SK-N-SH (cell line): ENCODE data around the gene VCX3B. TPM values are rescaled to one million over a fixed set of nuclear protein-coding genes. Genes with fewer than 3 reads are reported as not detected.
"Not testable (repeated sequence)": the region's sequence is repeated elsewhere in the genome, so short reads cannot be mapped to it uniquely, and the experiment has no call there.

Source experiments
- CTCF ChIA-PET: fragments of 300-600, 350-600 bp; formaldehyde crosslinking; extraction: SDS; loops from one replicate; lab custom pipeline; 2021; lab: Yijun Ruan, JAX
- POLR2A ChIA-PET: fragments of 350-600 bp; sonication (Branson Sonifier 250); formaldehyde crosslinking; extraction: SDS; loops from one replicate; lab custom pipeline; 2020; ENCODE audit warnings: antibody characterized with exemption, inconsistent platforms; lab: Yijun Ruan, JAX
- DNase-seq: peaks from one replicate; pipeline ENCODE4 v3.0.0; 2012
- H2AFZ ChIP-seq: fragments of 200-600 bp; sonication (generic); 2 replicates; pipeline ENCODE4 v1.8.1; 2016; ENCODE audit warnings: antibody characterized with exemption, mild to moderate bottlenecking, low read depth
- H3F3A ChIP-seq: fragments of 200-600 bp; sonication (generic); replicated peaks from 2 replicates; pipeline ENCODE3; 2016; ENCODE audit warnings: antibody characterized with exemption, mild to moderate bottlenecking; ENCODE audit not compliant: insufficient read depth
- H3K27ac ChIP-seq, 2 experiments: fragments of 200-500 bp in 1 of 2; fragments of 200-600 bp in 1 of 2; sonication (Bioruptor generic) in 1 of 2; sonication (generic), shearing (Covaris generic) in 1 of 2; 2 replicates each; pipeline versions ENCODE4 v1.5.1 to v1.6.1; 2014 to 2016; ENCODE audit warnings: low read depth in 2 of 2, inconsistent platforms in 1 of 2, low read length in 1 of 2, mild to moderate bottlenecking in 1 of 2, mixed read lengths in 1 of 2
- H3K27me3 ChIP-seq: fragments of 200-600 bp; sonication (generic), shearing (Covaris generic); 2 replicates; pipeline ENCODE4 v1.6.1; 2016; ENCODE audit warnings: mixed run types; ENCODE audit not compliant: insufficient read depth
- H3K36me3 ChIP-seq, 2 experiments: fragments of 200-500 bp in 1 of 2; fragments of 200-600 bp in 1 of 2; sonication (Bioruptor generic) in 1 of 2; sonication (generic) in 1 of 2; replicated peaks in 1 of 2; 2 replicates each; pipeline versions ENCODE3 to v1.5.1; 2014 to 2016; ENCODE audit warnings: low read length in 1 of 2, mild to moderate bottlenecking in 1 of 2; ENCODE audit not compliant: insufficient read depth in 2 of 2, control insufficient read depth in 1 of 2
- H3K4me1 ChIP-seq, 2 experiments: fragments of 200-500 bp in 1 of 2; fragments of 200-600 bp in 1 of 2; sonication (Bioruptor generic) in 1 of 2; sonication (generic), shearing (Covaris generic) in 1 of 2; 2 replicates each; pipeline versions ENCODE4 v1.5.1 to v1.6.1; 2014 to 2016; ENCODE audit warnings: low read depth in 1 of 2, low read length in 1 of 2, mixed run types in 1 of 2; ENCODE audit not compliant: insufficient read depth in 2 of 2, control insufficient read depth in 1 of 2
- H3K4me2 ChIP-seq: fragments of 200-600 bp; sonication (generic), shearing (Covaris generic); 2 replicates; pipeline ENCODE4 v1.6.1; 2017; ENCODE audit warnings: mixed run types
- H3K4me3 ChIP-seq, 2 experiments: fragments of 200-500 bp in 1 of 2; fragments of 200-600 bp in 1 of 2; sonication (Bioruptor generic) in 1 of 2; sonication (generic), shearing (Covaris generic) in 1 of 2; 2 replicates each; pipeline versions ENCODE4 v1.5.1 to v1.8.1; 2014 to 2016; ENCODE audit warnings: low read depth in 2 of 2, inconsistent platforms in 1 of 2, low read length in 1 of 2, mild to moderate bottlenecking in 1 of 2, mixed read lengths in 1 of 2, moderate library complexity in 1 of 2
- H3K79me2 ChIP-seq: fragments of 200-600 bp; sonication (generic); 2 replicates; pipeline ENCODE4 v1.8.1; 2017; ENCODE audit warnings: mild to moderate bottlenecking; ENCODE audit not compliant: insufficient read depth
- H3K9ac ChIP-seq: fragments of 200-600 bp; sonication (generic); 2 replicates; pipeline ENCODE4 v1.6.1; 2017; ENCODE audit warnings: mixed run types
- H3K9me2 ChIP-seq: fragments of 200-600 bp; sonication (generic); 2 replicates; pipeline ENCODE4 v1.6.1; 2017; ENCODE audit warnings: mixed run types
- H3K9me3 ChIP-seq: fragments of 200-600 bp; sonication (generic); 2 replicates; pipeline ENCODE4 v1.6.1; 2017; ENCODE audit warnings: mixed run types, mild to moderate bottlenecking, moderate library complexity
- H4K20me1 ChIP-seq: fragments of 200-600 bp; sonication (generic); 2 replicates; pipeline ENCODE4 v1.6.1; 2017; ENCODE audit warnings: mild to moderate bottlenecking, mixed run types; ENCODE audit not compliant: insufficient read depth
- CTCF ChIP-seq: fragments of 200-600 bp; sonication (generic); IDR thresholded peaks from 2 replicates; pipeline ENCODE4 v1.6.1; 2017; ENCODE audit warnings: antibody characterized with exemption, mild to moderate bottlenecking, moderate library complexity
- EP300 ChIP-seq, 2 experiments: IDR thresholded peaks; 2 replicates each; pipeline versions ENCODE4 v1.4.0 to v1.6.1; 2012; ENCODE audit warnings: borderline replicate concordance in 1 of 2, low read depth in 1 of 2, low read length in 1 of 2
- FOSL2 ChIP-seq: IDR thresholded peaks from 2 replicates; pipeline ENCODE4 v1.4.0; 2012; ENCODE audit warnings: low read depth, mild to moderate bottlenecking, moderate library complexity, borderline replicate concordance
- FOXJ3 ChIP-seq: sonication (generic); formaldehyde crosslinking; IDR thresholded peaks from 2 replicates; pipeline ENCODE4 v1.5.1; 2020; ENCODE audit warnings: mild to moderate bottlenecking, missing genetic modification reagents
- FOXM1 ChIP-seq: IDR thresholded peaks from 2 replicates; pipeline ENCODE4 v1.4.0; 2012; ENCODE audit warnings: low read depth, mild to moderate bottlenecking
- MAX ChIP-seq: IDR thresholded peaks from 2 replicates; pipeline ENCODE4 v1.4.0; 2012; ENCODE audit warnings: low read depth
- POLR2AphosphoS5 ChIP-seq: IDR thresholded peaks from 2 replicates; pipeline ENCODE4 v1.6.1; 2012; ENCODE audit warnings: low read depth, low read length
- RAD21 ChIP-seq: IDR thresholded peaks from 2 replicates; pipeline ENCODE4 v1.6.1; 2012; ENCODE audit warnings: mild to moderate bottlenecking, low read length
- SMC3 ChIP-seq: IDR thresholded peaks from 2 replicates; pipeline ENCODE4 v1.6.1; 2012; ENCODE audit warnings: low read depth, low read length, improper control_type of control experiment
- TAF1 ChIP-seq: IDR thresholded peaks from 2 replicates; pipeline ENCODE4 v1.6.1; 2012; ENCODE audit warnings: low read depth, mild to moderate bottlenecking, low read length, moderate library complexity, borderline replicate concordance
- TEAD4 ChIP-seq: IDR thresholded peaks from 2 replicates; pipeline ENCODE4 v1.4.0; 2012; ENCODE audit warnings: mild to moderate bottlenecking, borderline replicate concordance; ENCODE audit not compliant: insufficient read depth
- USF1 ChIP-seq: IDR thresholded peaks from 2 replicates; pipeline ENCODE4 v1.4.0; 2012; ENCODE audit warnings: low read depth, borderline replicate concordance
- USF2 ChIP-seq: fragments of 150-350 bp; IDR thresholded peaks from 2 replicates; pipeline ENCODE4 v1.6.1; 2017; ENCODE audit warnings: antibody characterized with exemption, low read length, low read depth, borderline replicate concordance
- ZBTB33 ChIP-seq: IDR thresholded peaks from 2 replicates; pipeline ENCODE4 v1.4.0; 2012; ENCODE audit warnings: low read depth, borderline replicate concordance
- WGBS: methylation state at CpG from one replicate; pipeline ENCODE4 v1.1.6; 2017; ENCODE audit warnings: low lambda C conversion rate; 5-methylcytosine and 5-hydroxymethylcytosine counted together
- polyA plus RNA-seq, 3 experiments: library from polyadenylated mRNA; depleted of rRNA; stranded (reverse); fragments of >200 nt; gene quantifications; 2 replicates each; pipeline ENCODE4 v1.2.3, GENCODE V29; 2012

The VCX3B gene
- polyA plus RNA-seq (2012; rRNA removed) = 0.12 TPM in 1 of 2 replicates, not detected in the other
- 0.03 and 0.05 TPM in 2 replicates for polyA plus RNA-seq (2012; cell fraction: cytosol; rRNA removed)
- 0.15 and 0.19 TPM in 2 replicates for polyA plus RNA-seq (2012; cell fraction: nucleus; rRNA removed)

GRCh38 chrX:8464530-8464929 lies at the start of gene VCX3B:
Gene VCX3B, plus strand, starts transcription at chrX:8464830. Its CDS starts 621 bp downstream, at chrX:8465451.
- H3K9ac ChIP-seq, DNase-seq, H3K4me2 ChIP-seq, H3K36me3 ChIP-seq, H3K27ac ChIP-seq, H3K4me3 ChIP-seq, H3K9me3 ChIP-seq, CTCF ChIA-PET, H2AFZ ChIP-seq, H3F3A ChIP-seq, POLR2A ChIA-PET, H3K4me1 ChIP-seq, H3K79me2 ChIP-seq, H3K27me3 ChIP-seq, H3K9me2 ChIP-seq, H4K20me1 ChIP-seq: not testable (repeated sequence)
- 33% methylated on average over 3 of the region's 3 CpGs for WGBS

GRCh38 chrX:8418301-8418700 lies 46.3 kb upstream of the VCX3B start:
- TF ChIP-seq SMC3 (no peak), USF2 (no peak), FOSL2 (no peak), ZBTB33 (no peak), EP300 (IDR thresholded peaks at IDR 0.05; ENCODE audit: borderline replicate concordance in 1 of 2, low read depth in 1 of 2, low read length in 1 of 2) (no peak), RAD21 (no peak), TEAD4 (no peak), USF1 (no peak), TAF1 (no peak), FOXJ3 (CRISPR knock-in tag) (no peak), MAX (no peak), POLR2AphosphoS5 (no peak), FOXM1 (no peak), CTCF (no peak)
- H3K9ac ChIP-seq = no peak overlapping the region
- H3K79me2 ChIP-seq = no peaks in the 10 kb centered on the region
- ChIA-PET CTCF (no interaction called here), POLR2A (no interaction called here)
- H3K9me2 ChIP-seq = no peaks in the 10 kb centered on the region
- no peak overlapping the region for H2AFZ ChIP-seq
- no peak for DNase-seq
- H3K27ac ChIP-seq = no peak overlapping the region
- no peaks in the 10 kb centered on the region for H3K27me3 ChIP-seq
- H3K4me1 ChIP-seq = no peaks in the 10 kb centered on the region
- no peak overlapping the region for H3K4me2 ChIP-seq
- no peaks in the 10 kb centered on the region for H4K20me1 ChIP-seq
- H3K4me3 ChIP-seq = no peak overlapping the region
- 0 out of 2 replicates have a peak, but pooled peaks cover 4% of the 10 kb centered on the region for H3K9me3 ChIP-seq
- no peaks in the 10 kb centered on the region for H3K36me3 ChIP-seq
- WGBS = 11% methylated on average over 4 of the region's 4 CpGs
- no peaks in the 10 kb centered on the region for H3F3A ChIP-seq
